ENCODE data around the gene CCIN. TPM values are rescaled to one million over a fixed set of nuclear protein-coding genes. Genes with fewer than 3 reads are reported as not detected.

The CCIN gene
- total RNA-seq, 1 donor from 2014 or later, result not detected

DNA sequence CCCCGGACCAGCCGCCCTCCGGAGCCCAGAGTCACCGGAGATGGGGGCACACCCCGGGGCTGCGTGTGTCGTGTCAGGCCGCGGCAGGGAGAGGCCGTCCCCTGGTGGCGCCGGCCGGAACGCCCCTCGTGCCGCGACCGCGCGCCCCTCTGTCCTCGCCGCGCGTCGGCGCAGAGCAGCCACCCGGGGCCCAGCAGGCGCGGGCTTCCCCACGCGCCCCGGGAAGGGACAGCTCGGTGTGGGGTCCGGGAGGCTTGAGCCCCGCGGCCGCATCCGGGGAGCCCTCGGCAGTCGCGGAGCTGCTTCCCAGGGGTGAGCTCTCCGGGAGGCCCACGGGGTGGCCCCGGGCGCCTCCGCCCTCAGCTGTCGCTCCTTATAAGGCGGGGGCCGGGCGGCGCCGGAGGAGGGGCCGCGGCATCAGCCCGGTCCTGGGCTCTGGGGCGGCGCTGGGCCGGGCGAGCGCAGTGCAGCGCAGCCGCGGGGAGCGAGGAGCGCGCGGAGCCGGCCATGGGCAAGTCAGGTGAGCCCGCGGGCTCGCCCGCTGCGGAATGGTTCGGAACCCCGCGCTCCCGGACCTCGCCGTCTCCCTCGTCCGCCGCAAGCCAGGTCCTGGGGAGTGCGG, 32.8 kb upstream of the CCIN start, which contains the start of gene GLIPR2:
Gene GLIPR2 (plus strand): TSS at position 462 of the 622 bp plus-strand sequence. CDS start 46 bp downstream, at position 508.
- H3K27me3 ChIP-seq, result no peaks in the 10 kb centered on the region
- H3K27ac ChIP-seq, result peak within 1 kb of the TSS; percentile 93
- no peaks in the 10 kb centered on the region for H3K36me3 ChIP-seq
- TF ChIP-seq POLR2AphosphoS5 (IDR thresholded peaks at IDR 0.05; ENCODE audit: insufficient read depth in 1 of 2, low read depth in 1 of 2) (peak in 1 of 2 donors; percentile 22), POLR2A (IDR thresholded peaks at IDR 0.05) (peak; percentile 81 to 93)
- TF ChIP-seq, protein P1, sequence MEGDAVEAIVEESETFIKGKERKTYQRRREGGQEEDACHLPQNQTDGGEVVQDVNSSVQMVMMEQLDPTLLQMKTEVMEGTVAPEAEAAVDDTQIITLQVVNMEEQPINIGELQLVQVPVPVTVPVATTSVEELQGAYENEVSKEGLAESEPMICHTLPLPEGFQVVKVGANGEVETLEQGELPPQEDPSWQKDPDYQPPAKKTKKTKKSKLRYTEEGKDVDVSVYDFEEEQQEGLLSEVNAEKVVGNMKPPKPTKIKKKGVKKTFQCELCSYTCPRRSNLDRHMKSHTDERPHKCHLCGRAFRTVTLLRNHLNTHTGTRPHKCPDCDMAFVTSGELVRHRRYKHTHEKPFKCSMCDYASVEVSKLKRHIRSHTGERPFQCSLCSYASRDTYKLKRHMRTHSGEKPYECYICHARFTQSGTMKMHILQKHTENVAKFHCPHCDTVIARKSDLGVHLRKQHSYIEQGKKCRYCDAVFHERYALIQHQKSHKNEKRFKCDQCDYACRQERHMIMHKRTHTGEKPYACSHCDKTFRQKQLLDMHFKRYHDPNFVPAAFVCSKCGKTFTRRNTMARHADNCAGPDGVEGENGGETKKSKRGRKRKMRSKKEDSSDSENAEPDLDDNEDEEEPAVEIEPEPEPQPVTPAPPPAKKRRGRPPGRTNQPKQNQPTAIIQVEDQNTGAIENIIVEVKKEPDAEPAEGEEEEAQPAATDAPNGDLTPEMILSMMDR (IDR thresholded peaks at IDR 0.05), result peak in 1 of 3 experiments; percentile 4
- H3K4me1 ChIP-seq, result peaks cover 57% of the 10 kb centered on the region
- intact Hi-C loops (cut with DNase I), result no loop called here
- H3K4me3 ChIP-seq, result peak within 1 kb of the TSS; percentile 83 to 98
- DNase-seq (ENCODE audit: extremely low spot score in 2 of 2), result no peak
- no peaks in the 10 kb centered on the region for H3K9me3 ChIP-seq

DNA sequence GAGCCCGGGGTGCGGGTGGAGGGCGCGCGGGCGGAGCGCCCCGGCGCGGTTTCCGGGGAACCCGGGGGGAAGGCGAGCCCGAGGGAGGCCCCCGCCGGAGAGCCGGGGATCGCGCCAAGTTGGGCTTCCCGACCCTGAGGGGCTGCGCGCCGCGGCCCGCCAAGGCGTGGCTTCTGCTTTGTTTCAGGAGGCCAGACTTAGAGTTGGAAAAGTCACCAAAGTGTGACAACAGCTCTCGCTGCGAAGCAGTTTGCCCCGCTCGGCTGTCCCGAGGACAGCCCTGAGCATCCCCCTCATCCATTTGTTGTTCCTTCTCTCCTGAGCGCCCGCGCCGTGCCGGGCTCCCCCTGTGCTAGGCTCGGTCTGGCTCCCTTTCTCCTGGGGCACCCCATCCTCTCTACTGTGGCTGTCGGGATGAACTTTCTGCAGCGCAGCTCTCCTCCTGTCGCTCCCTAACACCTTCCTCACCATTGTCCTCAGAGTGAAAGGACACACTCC, 32.2 kb upstream of the CCIN start:
- no peaks in the 10 kb centered on the region for H3K9me3 ChIP-seq
- peak in 1 of 2 donors; percentile 24 for TF ChIP-seq POLR2AphosphoS5 (IDR thresholded peaks at IDR 0.05; ENCODE audit: insufficient read depth in 1 of 2, low read depth in 1 of 2)
- TF ChIP-seq, protein P1 (IDR thresholded peaks at IDR 0.05), result no peak
- no peak for TF ChIP-seq POLR2A (IDR thresholded peaks at IDR 0.05)
- peaks cover 63% of the 10 kb centered on the region for H3K4me1 ChIP-seq
- H3K27ac ChIP-seq, result peak overlapping the region; percentile 93
- H3K36me3 ChIP-seq, result no peaks in the 10 kb centered on the region
- no peaks in the 10 kb centered on the region for H3K27me3 ChIP-seq
- intact Hi-C loops (cut with DNase I), result loop anchor here (1.0 kb wide), 1 partner anchor 29 kb away; no protein-coding TSS in a partner anchor
- H3K4me3 ChIP-seq, result peak overlapping the region; percentile 83 to 98
- DNase-seq (ENCODE audit: extremely low spot score in 2 of 2), result no peak

DNA sequence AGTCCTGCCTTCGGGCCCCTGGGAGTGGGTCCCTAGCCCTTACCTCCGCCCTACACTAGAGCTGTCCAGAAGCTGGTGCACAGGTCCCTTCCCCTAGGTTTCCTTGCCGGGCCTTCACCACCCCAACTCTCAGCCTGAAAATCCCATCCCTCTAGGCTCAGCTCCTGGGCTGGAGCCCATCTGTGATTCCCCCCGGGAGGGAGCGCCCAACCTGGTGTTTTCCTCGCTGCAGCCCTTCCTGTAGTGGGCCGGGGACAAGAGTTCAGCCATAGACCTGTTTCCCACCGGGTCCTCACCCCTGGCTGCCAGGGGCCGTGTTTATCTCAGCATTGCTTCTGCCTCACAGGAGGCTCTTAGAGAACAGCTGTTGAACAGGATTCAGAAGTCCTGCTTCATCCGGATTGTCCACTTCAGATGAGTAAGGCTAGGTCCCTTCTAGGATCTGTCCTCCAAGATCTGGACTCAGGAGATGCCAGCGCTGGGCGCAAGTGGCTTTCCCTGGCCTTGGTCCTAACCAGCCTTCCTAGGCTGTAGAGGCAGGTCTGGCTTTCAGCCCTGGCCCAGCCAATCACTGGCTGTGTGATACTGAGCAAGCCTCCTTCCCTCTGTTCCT, 31.7 kb upstream of the CCIN start:
- TF ChIP-seq POLR2AphosphoS5 (IDR thresholded peaks at IDR 0.05; ENCODE audit: insufficient read depth in 1 of 2, low read depth in 1 of 2) (peak in 1 of 2 donors; percentile 30), POLR2A (IDR thresholded peaks at IDR 0.05) (no peak)
- TF ChIP-seq, protein P1 (IDR thresholded peaks at IDR 0.05), result no peak
- H3K4me3 ChIP-seq, result peak overlapping the region; percentile 83 to 98
- H3K27ac ChIP-seq, result peak overlapping the region; percentile 93
- H3K27me3 ChIP-seq, result no peaks in the 10 kb centered on the region
- H3K9me3 ChIP-seq, result no peaks in the 10 kb centered on the region
- peaks cover 68% of the 10 kb centered on the region for H3K4me1 ChIP-seq
- no peaks in the 10 kb centered on the region for H3K36me3 ChIP-seq
- DNase-seq (ENCODE audit: extremely low spot score in 2 of 2), result no peak
- intact Hi-C loops (cut with DNase I), result loop anchor here (1.0 kb wide), 1 partner anchor 29 kb away; no protein-coding TSS in a partner anchor

DNA sequence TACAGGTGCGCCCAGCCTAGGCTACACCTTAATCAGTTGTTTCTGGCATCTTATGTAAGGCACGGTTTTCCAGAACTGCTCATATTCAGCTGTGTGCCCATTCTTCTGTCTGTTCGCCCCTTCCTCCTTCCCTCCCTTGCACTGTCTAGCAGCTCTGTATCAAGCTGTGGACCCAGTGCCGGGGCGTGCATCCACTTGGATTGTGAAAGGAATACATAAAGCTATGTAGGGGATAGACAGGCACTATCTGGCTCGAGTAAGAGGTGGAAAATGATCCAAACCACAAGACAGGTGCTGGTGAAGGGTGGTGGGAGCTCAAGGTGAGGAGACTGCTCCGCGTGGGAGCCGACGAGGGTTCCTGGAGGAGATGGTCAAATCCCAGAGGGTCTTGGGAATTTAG, 30.7 kb upstream of the CCIN start:
- H3K4me3 ChIP-seq, result no peak overlapping the region
- H3K4me1 ChIP-seq, result peaks cover 78% of the 10 kb centered on the region
- intact Hi-C loops (cut with DNase I), result no loop called here
- TF ChIP-seq POLR2A (IDR thresholded peaks at IDR 0.05) (no peak), POLR2AphosphoS5 (IDR thresholded peaks at IDR 0.05; ENCODE audit: insufficient read depth in 1 of 2, low read depth in 1 of 2) (no peak)
- TF ChIP-seq, protein P1 (IDR thresholded peaks at IDR 0.05), result no peak
- H3K27ac ChIP-seq, result peak overlapping the region; percentile 93
- DNase-seq (ENCODE audit: extremely low spot score in 2 of 2), result no peak
- H3K36me3 ChIP-seq, result no peaks in the 10 kb centered on the region
- H3K27me3 ChIP-seq, result no peaks in the 10 kb centered on the region
- no peaks in the 10 kb centered on the region for H3K9me3 ChIP-seq

All from vagina (tissue), 2 donors.